DLD1 (cell line): ENCODE data around the gene PATJ.
"Not testable (repeated sequence)": the region's sequence is repeated elsewhere in the genome, so short reads cannot be mapped to it uniquely, and the experiment has no call there.

Source experiments
- in situ Hi-C: cut with HindIII; loops from 2 replicates; pipeline ENCODE4 v1.10.0; 2017; ENCODE audit warnings: low sequenced_read_pairs

The PATJ gene

GRCh38 chr1:61941794-61942193 is 199.5 kb downstream of the PATJ start:
- in situ Hi-C loops = no loop called here

- in situ Hi-C loops = no loop called here
Measured at GRCh38 chr1:61942856-61943255, 200.6 kb downstream of the PATJ start.

GRCh38 chr1:61948685-61949084 is 206.4 kb downstream of the PATJ start:
- in situ Hi-C loops = not testable (repeated sequence)

- in situ Hi-C loops = no loop called here
Measured at GRCh38 chr1:61950418-61950817, 208.1 kb downstream of the PATJ start.

GRCh38 chr1:61951731-61952580 is 209.7 kb downstream of the PATJ start:
- in situ Hi-C loops = no loop called here

GRCh38 chr1:61952675-61953074 is 210.4 kb downstream of the PATJ start:
- in situ Hi-C loops = no loop called here

GRCh38 chr1:61953076-61953789 is 211.0 kb downstream of the PATJ start:
- in situ Hi-C loops = no loop called here

GRCh38 chr1:61953790-61954150 is 211.5 kb downstream of the PATJ start:
- in situ Hi-C loops = no loop called here

GRCh38 chr1:61955261-61955660 is 213.0 kb downstream of the PATJ start:
- in situ Hi-C loops = no loop called here

- in situ Hi-C loops = no loop called here
Measured at GRCh38 chr1:61956016-61956645, 213.9 kb downstream of the PATJ start.

GRCh38 chr1:61956784-61957183 is 214.5 kb downstream of the PATJ start:
- in situ Hi-C loops = no loop called here

- in situ Hi-C loops = no loop called here
Measured at GRCh38 chr1:61961009-61961408, 218.7 kb downstream of the PATJ start.

GRCh38 chr1:61962631-61963030 is 220.4 kb downstream of the PATJ start:
- in situ Hi-C loops = no loop called here

- in situ Hi-C loops = not testable (repeated sequence)
Measured at GRCh38 chr1:61966450-61967225, 224.4 kb downstream of the PATJ start.

GRCh38 chr1:61967750-61968149 is 225.5 kb downstream of the PATJ start:
- in situ Hi-C loops = no loop called here

- in situ Hi-C loops = no loop called here
Measured at GRCh38 chr1:61968869-61969268, 226.6 kb downstream of the PATJ start.

GRCh38 chr1:61973100-61973837 is 231.0 kb downstream of the PATJ start:
- in situ Hi-C loops = no loop called here

- in situ Hi-C loops = no loop called here
Measured at GRCh38 chr1:61975638-61976037, 233.4 kb downstream of the PATJ start.

GRCh38 chr1:61976566-61976965 is 234.3 kb downstream of the PATJ start:
- in situ Hi-C loops = no loop called here

- in situ Hi-C loops = no loop called here
Measured at GRCh38 chr1:61978796-61979195, 236.5 kb downstream of the PATJ start.
